HCT116 (cell line): ENCODE results near the gene ADCK1.

Experiments used
- CEBPB ChIP-seq: IDR thresholded peaks from 2 replicates; pipeline ENCODE4 v1.6.1; 2012; ENCODE audit warnings: low read depth
- EGR1 ChIP-seq: IDR thresholded peaks from 2 replicates; pipeline ENCODE4 v1.6.1; 2012; ENCODE audit warnings: low read depth
- POLR2AphosphoS5 ChIP-seq: IDR thresholded peaks from 2 replicates; pipeline ENCODE4 v1.6.1; 2011; ENCODE audit warnings: mild to moderate bottlenecking, low read depth, low read length, moderate library complexity
- RAD21 ChIP-seq: IDR thresholded peaks from 2 replicates; pipeline ENCODE4 v1.6.1; 2012; ENCODE audit warnings: low read depth, mild to moderate bottlenecking
- TF ChIP-seq, protein P1 (sequence below): IDR thresholded peaks from 2 replicates; pipeline ENCODE4 v1.6.1; 2011; ENCODE audit warnings: mild to moderate bottlenecking, low read length, moderate library complexity; ENCODE audit not compliant: insufficient replicate concordance; ENCODE audit errors: extremely low read depth
- TF ChIP-seq, protein P2 (sequence below), 3 experiments: fragments of 200-600 bp in 1 of 3; sonication (generic) in 1 of 3; IDR thresholded peaks in 2 of 3; conservative IDR thresholded peaks in 1 of 3; 2 replicates each; pipeline ENCODE4 v1.5.1; 2012 to 2017; ENCODE audit warnings: low read depth in 2 of 3, low read length in 2 of 3, antibody characterized with exemption in 1 of 3, borderline replicate concordance in 1 of 3, control low read depth in 1 of 3, mild to moderate bottlenecking in 1 of 3, mixed read lengths in 1 of 3, mixed run types in 1 of 3, moderate library complexity in 1 of 3; ENCODE audit not compliant: insufficient read depth in 1 of 3

DNA sequence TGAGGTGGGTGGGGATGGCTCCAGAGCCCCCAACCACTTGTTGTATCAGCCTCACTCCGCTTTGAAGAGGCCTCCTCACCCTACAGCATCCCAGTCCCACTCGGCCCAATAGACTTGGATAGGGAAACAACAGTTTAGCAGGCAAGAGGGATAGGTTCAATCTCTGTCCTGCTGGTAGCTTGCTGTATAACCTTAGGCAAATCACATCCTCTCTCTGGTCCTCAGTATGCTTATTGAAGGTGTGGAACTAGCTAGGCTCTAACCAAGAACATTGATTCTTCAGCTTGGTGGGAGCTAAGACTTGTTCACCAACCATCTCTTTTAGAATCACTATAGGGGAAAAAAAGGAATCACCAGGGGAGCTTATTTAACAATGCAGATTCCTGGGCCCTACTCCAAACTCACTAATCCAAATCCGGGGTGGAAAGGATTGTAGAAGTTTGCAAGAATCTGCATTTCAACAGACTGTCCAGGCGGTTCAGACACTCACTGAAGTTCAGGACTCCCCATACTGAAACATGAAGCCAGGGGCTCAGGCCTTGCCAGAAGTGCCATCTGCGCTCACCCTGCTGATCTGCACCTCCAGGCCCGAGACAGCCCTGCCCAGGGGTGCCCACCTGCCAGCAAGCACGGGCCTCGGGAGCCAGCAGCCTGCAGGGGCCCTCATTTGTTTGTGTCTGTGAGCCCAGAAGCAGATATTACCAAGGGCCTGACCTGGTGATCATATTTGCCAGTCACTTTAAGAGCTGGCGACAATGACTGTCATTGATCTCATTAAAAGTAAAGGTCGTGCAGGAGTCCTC, 113.0 kb downstream of the ADCK1 start:
- TF ChIP-seq, protein P1, sequence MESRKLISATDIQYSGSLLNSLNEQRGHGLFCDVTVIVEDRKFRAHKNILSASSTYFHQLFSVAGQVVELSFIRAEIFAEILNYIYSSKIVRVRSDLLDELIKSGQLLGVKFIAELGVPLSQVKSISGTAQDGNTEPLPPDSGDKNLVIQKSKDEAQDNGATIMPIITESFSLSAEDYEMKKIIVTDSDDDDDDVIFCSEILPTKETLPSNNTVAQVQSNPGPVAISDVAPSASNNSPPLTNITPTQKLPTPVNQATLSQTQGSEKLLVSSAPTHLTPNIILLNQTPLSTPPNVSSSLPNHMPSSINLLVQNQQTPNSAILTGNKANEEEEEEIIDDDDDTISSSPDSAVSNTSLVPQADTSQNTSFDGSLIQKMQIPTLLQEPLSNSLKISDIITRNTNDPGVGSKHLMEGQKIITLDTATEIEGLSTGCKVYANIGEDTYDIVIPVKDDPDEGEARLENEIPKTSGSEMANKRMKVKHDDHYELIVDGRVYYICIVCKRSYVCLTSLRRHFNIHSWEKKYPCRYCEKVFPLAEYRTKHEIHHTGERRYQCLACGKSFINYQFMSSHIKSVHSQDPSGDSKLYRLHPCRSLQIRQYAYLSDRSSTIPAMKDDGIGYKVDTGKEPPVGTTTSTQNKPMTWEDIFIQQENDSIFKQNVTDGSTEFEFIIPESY = no peak
- TF ChIP-seq RAD21 = no peak
- no peak for TF ChIP-seq EGR1
- TF ChIP-seq, protein P2, sequence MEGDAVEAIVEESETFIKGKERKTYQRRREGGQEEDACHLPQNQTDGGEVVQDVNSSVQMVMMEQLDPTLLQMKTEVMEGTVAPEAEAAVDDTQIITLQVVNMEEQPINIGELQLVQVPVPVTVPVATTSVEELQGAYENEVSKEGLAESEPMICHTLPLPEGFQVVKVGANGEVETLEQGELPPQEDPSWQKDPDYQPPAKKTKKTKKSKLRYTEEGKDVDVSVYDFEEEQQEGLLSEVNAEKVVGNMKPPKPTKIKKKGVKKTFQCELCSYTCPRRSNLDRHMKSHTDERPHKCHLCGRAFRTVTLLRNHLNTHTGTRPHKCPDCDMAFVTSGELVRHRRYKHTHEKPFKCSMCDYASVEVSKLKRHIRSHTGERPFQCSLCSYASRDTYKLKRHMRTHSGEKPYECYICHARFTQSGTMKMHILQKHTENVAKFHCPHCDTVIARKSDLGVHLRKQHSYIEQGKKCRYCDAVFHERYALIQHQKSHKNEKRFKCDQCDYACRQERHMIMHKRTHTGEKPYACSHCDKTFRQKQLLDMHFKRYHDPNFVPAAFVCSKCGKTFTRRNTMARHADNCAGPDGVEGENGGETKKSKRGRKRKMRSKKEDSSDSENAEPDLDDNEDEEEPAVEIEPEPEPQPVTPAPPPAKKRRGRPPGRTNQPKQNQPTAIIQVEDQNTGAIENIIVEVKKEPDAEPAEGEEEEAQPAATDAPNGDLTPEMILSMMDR (IDR thresholded peaks at IDR 0.05 in 2 of 3, conservative IDR thresholded peaks at IDR 0.05 in 1 of 3; ENCODE audit: borderline replicate concordance in 1 of 3, insufficient read depth in 1 of 3, low read depth in 2 of 3, low read length in 2 of 3) = no peak
- TF ChIP-seq CEBPB = no peak
- TF ChIP-seq POLR2AphosphoS5 = no peak
